CD4-positive, alpha-beta T cell treated with Interleukin-4 for 1 hour (primary cell): ENCODE results near the gene LRRC45.

ENCODE experiments used
- DNase-seq, 2 donors: peaks; one replicate each; pipeline ENCODE4 v3.0.0-alpha.2; 2020 to 2022

The LRRC45 gene

GRCh38 chr17:82065638-82066303, 42.7 kb downstream of the LRRC45 start, which contains the start of gene DUS1L:
TSS of gene DUS1L (minus strand) at chr17:82065804. CDS start at chr17:82065059, 745 bp downstream.
- peak; percentile 64 to 75 for DNase-seq

- no peak for DNase-seq
Observed at GRCh38 chr17:82070611-82071010, 47.5 kb downstream of the LRRC45 start.

DNA sequence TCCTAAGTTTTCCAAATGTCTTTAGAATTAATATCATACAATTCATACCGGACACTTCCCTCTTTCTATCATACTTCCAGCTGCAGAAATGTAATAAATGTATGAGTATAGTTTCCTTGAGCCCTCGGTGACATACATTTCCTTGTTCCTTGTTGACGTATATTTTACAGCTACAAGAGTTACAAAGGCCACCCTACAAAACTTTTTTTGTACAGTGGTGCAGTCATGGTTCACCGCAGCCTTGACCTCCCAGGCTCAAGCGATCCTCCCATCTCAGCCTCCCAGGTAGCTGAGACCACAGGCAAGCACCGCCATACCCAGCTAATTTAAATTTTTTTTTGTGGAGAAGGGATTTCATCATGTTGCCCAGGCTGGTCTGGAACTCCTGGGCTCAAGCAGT, 49.7 kb downstream of the LRRC45 start:
- no peak for DNase-seq

GRCh38 chr17:82073446-82073845, 50.3 kb downstream of the LRRC45 start:
- no peak for DNase-seq

- DNase-seq: no peak
Observed at GRCh38 chr17:82076018-82076784, 53.1 kb downstream of the LRRC45 start.

- no peak for DNase-seq
Observed at GRCh38 chr17:82076785-82077591, 53.9 kb downstream of the LRRC45 start.

GRCh38 chr17:82077617-82078358, 54.7 kb downstream of the LRRC45 start:
- no peak for DNase-seq

DNA sequence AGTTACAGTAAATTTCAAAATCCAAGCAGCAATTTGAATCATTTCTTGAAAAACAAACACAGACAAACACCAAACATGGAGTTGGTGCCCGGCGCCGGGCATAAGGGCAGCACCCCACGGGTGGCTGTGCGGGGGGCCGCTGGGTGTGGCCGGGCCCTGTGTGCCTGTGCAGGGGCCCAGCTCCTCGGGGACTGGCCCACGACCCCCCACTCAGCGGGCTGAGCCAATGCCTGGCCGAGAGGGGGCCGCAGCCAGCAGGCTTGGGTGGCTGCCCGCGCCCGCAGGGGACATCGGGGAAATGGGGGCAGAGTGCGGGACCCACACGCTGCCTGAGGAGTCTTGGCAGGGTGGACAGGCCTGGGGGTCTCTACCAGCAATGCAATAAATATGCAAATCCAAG, 55.3 kb downstream of the LRRC45 start:
- DNase-seq: no peak

GRCh38 chr17:82079001-82079677, 56.0 kb downstream of the LRRC45 start:
- no peak for DNase-seq

- DNase-seq: no peak
Observed at GRCh38 chr17:82080048-82080788, 57.1 kb downstream of the LRRC45 start.
